GM19468 (cell line): ENCODE data around the gene MIDN.

Experiments used
- ATAC-seq: cut with Tn5 transposase; IDR thresholded peaks from one replicate; pipeline ENCODE4 v1.9.1; 2021; ENCODE audit warnings: mild to moderate bottlenecking, moderate library complexity, moderate number of reproducible peaks; ENCODE audit not compliant: unreplicated experiment; ENCODE audit errors: extremely low read depth

Gene MIDN

GRCh38 chr19:1307755-1308303 lies 59.4 kb downstream of the MIDN start:
- ATAC-seq: no peak

GRCh38 chr19:1308718-1309117 lies 60.3 kb downstream of the MIDN start:
- ATAC-seq: no peak
